Lung (tissue), 12 donors: ENCODE results near the gene PROX1. TPM values are rescaled to one million over a fixed set of nuclear protein-coding genes. Genes with fewer than 3 reads are reported as not detected.

Source experiments
- ATAC-seq: fragments of 200-7000 bp; cut with Tn5 transposase; one replicate; pipeline ENCODE4 v1.9.1; 2020; ENCODE audit warnings: moderate number of reproducible peaks; ENCODE audit not compliant: insufficient read depth, low FRiP score
- DNase-seq, 3 donors: peaks; one replicate each; pipeline ENCODE4 v3.0.0-alpha.2; 2013 to 2017
- H3K27ac ChIP-seq, 2 donors: one replicate each; pipeline ENCODE4 v1.5.1; 2013; ENCODE audit warnings: mild to moderate bottlenecking in 2 of 2, moderate library complexity in 2 of 2, control low read depth in 1 of 2, inconsistent platforms in 1 of 2, low read depth in 1 of 2, low read length in 1 of 2
- H3K27me3 ChIP-seq, 3 donors: one replicate each; pipeline ENCODE4 v1.5.1; 2013; ENCODE audit warnings: low read length in 2 of 3; ENCODE audit not compliant: control insufficient read depth in 3 of 3, insufficient read depth in 3 of 3
- H3K36me3 ChIP-seq, 4 donors: one replicate each; pipeline ENCODE4 v1.5.1; 2013; ENCODE audit warnings: low read length in 4 of 4, mild to moderate bottlenecking in 1 of 4, moderate library complexity in 1 of 4; ENCODE audit not compliant: control insufficient read depth in 4 of 4, insufficient read depth in 4 of 4
- H3K4me1 ChIP-seq, 5 donors: one replicate each; pipeline ENCODE4 v1.5.1; 2013; ENCODE audit warnings: low read length in 5 of 5, mild to moderate bottlenecking in 2 of 5, moderate library complexity in 1 of 5; ENCODE audit not compliant: control insufficient read depth in 5 of 5, insufficient read depth in 5 of 5
- H3K4me3 ChIP-seq: one replicate; pipeline ENCODE4 v1.5.1; 2013; ENCODE audit warnings: mild to moderate bottlenecking, control low read depth, moderate library complexity
- H3K9ac ChIP-seq, 2 donors: one replicate each; pipeline ENCODE4 v1.5.1; 2013; ENCODE audit warnings: low read length in 2 of 2, control low read depth in 1 of 2; ENCODE audit not compliant: insufficient read depth in 1 of 2
- H3K9me3 ChIP-seq, 4 donors: one replicate each; pipeline ENCODE4 v1.5.1; 2013; ENCODE audit warnings: low read length in 3 of 4, mild to moderate bottlenecking in 1 of 4, moderate library complexity in 1 of 4; ENCODE audit not compliant: control insufficient read depth in 4 of 4, insufficient read depth in 3 of 4
- WGBS, 2 donors: extraction: QIAGEN DNeasy Blood & Tissue Kit; methylation state at CpG; one replicate each; pipeline ENCODE4 v1.1.7; 2013; 5-methylcytosine and 5-hydroxymethylcytosine counted together
- polyA plus RNA-seq, 2 donors: library from polyadenylated mRNA; stranded (reverse); fragments of 200-250 nt; gene quantifications; one replicate each; pipeline ENCODE4 v1.2.1, GENCODE V29; 2013
- total RNA-seq, 2 donors: library from RNA; depleted of rRNA in 1 of 2; stranded (reverse); fragments of >200 nt in 1 of 2; gene quantifications; one replicate each; pipeline ENCODE4 v1.2.1, GENCODE V29; 2014 to 2021
- TF ChIP-seq, protein P1 (sequence below): IDR thresholded peaks from 2 replicates; pipeline ENCODE4 v1.5.1; 2012; ENCODE audit warnings: mild to moderate bottlenecking; ENCODE audit errors: control extremely low read depth, extremely low read depth
- donor health status: control.
- donor health status: control.
- donor health status: Bipolar disorder and iron deficiency.
- donor health status: healthy.
- donor health status: DM: yes; HTN: yes; CAD: no.

Gene PROX1
- total and polyA plus RNA-seq, 4 donors = 0.33 to 10.1 (median 4.0) TPM

- no peak overlapping the region for H3K27ac ChIP-seq
- no peaks in the 10 kb centered on the region for H3K4me1 ChIP-seq
- H3K9me3 ChIP-seq = no peaks in the 10 kb centered on the region
- H3K27me3 ChIP-seq = no peaks in the 10 kb centered on the region
- TF ChIP-seq, protein P1, sequence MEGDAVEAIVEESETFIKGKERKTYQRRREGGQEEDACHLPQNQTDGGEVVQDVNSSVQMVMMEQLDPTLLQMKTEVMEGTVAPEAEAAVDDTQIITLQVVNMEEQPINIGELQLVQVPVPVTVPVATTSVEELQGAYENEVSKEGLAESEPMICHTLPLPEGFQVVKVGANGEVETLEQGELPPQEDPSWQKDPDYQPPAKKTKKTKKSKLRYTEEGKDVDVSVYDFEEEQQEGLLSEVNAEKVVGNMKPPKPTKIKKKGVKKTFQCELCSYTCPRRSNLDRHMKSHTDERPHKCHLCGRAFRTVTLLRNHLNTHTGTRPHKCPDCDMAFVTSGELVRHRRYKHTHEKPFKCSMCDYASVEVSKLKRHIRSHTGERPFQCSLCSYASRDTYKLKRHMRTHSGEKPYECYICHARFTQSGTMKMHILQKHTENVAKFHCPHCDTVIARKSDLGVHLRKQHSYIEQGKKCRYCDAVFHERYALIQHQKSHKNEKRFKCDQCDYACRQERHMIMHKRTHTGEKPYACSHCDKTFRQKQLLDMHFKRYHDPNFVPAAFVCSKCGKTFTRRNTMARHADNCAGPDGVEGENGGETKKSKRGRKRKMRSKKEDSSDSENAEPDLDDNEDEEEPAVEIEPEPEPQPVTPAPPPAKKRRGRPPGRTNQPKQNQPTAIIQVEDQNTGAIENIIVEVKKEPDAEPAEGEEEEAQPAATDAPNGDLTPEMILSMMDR = no peak
- 60 to 61% methylated on average over 2 of the region's 2 CpGs for WGBS, 2 donors
- H3K9ac ChIP-seq = no peak overlapping the region
- peak in 2 of 3 donors; percentile 25 to 37 for DNase-seq
- H3K36me3 ChIP-seq = no peaks in the 10 kb centered on the region
- no peak overlapping the region for H3K4me3 ChIP-seq
- no peak for ATAC-seq
These were observed 17.7 kb upstream of the PROX1 start for GRCh38 chr1:213969958-213970555.

GRCh38 chr1:213972141-213972540 lies 15.6 kb upstream of the PROX1 start:
- no peaks in the 10 kb centered on the region for H3K4me1 ChIP-seq
- TF ChIP-seq, protein P1 = no peak
- WGBS, 2 donors = 59 to 72% methylated on average over 2 of the region's 2 CpGs
- H3K27ac ChIP-seq = no peak overlapping the region
- ATAC-seq (no peak), DNase-seq (no peak)
- no peak overlapping the region for H3K9ac ChIP-seq
- no peaks in the 10 kb centered on the region for H3K9me3 ChIP-seq
- H3K4me3 ChIP-seq = no peak overlapping the region
- peaks cover 0 to 8% (median 4%) of the 10 kb centered on the region in 3 donors for H3K27me3 ChIP-seq
- H3K36me3 ChIP-seq = no peaks in the 10 kb centered on the region

GRCh38 chr1:213973129-213973528 lies 14.6 kb upstream of the PROX1 start:
- TF ChIP-seq, protein P1 = no peak
- Histone ChIP-seq H3K27ac (no peak overlapping the region), H3K4me1 (no peaks in the 10 kb centered on the region), H3K9me3 (no peaks in the 10 kb centered on the region), H3K9ac (no peak overlapping the region), H3K27me3 (peaks cover 0 to 17% (median 12%) of the 10 kb centered on the region in 3 donors), H3K36me3 (no peaks in the 10 kb centered on the region), H3K4me3 (no peak overlapping the region)
- ATAC-seq (no peak), DNase-seq (no peak)
- 89 to 92% methylated on average over 1 of the region's 1 CpG for WGBS, 2 donors
